GM19043 (cell line): ENCODE results near the gene TENT5C.
A peak's percentile ranks its signal among the peaks of the same experiment; 100 is the strongest.

Source experiments
- ATAC-seq: cut with Tn5 transposase; IDR thresholded peaks from one replicate; pipeline ENCODE4 v1.9.1; 2021; ENCODE audit warnings: low read depth; ENCODE audit not compliant: unreplicated experiment

Gene TENT5C

DNA sequence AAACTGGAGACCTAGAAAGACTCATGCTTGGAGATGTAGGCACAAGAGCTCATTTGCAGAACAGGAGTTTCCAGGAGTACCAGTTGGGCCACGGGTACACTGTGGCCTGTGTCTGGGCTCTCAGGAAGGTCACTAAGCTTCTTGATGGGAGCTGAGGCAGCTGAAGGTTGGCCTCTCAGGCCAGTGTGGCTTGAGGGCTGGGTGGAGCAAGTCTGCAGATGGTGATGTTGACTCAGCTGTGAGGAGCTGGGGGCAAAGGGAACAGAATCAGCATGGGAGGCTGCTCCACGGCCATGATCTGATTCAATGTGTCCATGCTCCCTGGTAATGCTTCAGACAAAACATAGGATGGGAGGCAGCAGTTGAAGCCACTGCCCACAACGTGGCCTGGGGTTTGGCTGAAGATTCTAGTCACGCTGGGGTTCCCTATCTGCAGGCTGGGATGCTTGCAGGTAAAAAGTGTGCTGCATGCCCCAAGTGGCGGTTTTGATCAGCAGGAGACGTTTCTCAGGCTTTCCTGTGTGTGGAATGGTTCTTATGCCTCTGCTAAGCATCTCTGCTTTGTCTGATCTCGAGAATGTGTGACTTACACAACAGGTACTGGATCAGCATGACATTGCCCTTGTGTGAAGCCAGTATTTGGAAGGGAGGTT, 15.4 kb upstream of the TENT5C start:
- no peak for ATAC-seq

DNA sequence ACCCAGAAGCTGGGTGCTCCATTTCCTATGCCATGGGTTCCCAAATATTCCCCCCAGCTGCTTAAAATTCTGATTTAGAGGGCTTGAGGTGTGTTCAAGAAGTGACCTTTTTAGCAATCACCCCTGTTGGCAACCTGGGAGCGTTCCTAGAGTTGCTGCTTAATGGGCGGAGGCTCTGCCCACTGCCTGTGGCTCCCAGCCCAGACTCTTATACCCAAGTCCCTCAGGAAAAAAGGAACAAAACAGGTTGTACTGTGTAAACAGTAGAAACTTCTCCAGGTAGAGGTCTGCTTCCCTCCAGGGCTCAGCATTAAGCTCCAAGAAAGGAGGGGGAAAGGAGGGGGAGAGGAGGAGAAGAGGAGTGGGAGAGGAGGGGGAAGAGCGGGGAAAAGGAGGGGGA, 14.6 kb upstream of the TENT5C start:
- no peak for ATAC-seq

DNA sequence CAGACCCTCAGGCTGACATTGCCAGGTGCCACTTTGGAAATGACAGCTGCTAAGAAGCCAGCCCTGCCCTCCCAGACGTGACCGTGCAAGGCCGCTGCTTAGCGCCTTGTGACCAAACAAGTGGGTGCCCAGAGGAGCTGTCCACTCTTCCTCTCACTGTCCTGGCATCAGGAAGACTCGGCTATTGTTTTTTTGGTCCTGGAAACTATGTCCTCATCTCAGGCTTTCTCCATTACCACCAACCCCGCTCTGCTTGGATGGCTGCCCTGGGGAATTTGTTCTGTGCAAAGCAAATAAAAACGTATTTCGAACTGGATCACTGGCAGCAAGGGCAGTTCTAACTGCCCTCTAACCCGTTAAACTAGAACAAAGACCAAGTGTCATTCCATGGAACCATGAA, 13.7 kb upstream of the TENT5C start:
- ATAC-seq, result no peak

DNA sequence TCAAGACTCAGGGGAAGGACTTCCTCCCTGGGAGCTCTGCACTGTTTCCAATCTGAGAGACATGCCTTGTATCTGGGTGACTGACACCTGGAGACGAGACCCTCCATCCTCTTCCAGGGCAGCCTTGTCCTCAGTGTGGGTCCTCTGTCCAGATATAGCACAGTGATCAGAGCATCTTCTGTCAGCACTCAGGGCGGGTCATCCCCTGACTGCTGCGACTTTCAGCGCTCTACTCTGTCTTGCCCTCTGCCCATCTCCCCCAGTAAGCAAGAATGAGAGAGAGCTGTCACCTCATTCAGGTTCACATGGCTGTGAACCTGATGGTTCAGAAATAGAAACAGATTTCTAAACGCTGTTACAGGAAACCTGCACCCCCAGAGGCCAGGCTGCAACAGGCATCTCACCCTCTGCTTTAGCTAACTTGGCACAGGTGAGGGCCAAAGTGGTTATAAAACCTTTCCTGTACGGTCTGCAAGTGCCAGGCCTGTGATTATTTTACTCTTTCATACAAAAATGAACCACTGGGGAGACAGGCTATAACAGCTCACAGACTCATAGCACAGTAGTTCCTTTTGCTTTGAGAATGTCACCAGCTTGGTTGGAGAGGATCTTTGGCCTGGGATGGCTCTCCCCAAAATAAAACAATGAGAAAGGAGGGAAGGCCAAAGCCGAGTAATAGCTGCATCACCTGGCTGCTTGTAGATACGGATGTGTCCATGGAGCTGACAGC, 11.4 kb upstream of the TENT5C start:
- no peak for ATAC-seq

DNA sequence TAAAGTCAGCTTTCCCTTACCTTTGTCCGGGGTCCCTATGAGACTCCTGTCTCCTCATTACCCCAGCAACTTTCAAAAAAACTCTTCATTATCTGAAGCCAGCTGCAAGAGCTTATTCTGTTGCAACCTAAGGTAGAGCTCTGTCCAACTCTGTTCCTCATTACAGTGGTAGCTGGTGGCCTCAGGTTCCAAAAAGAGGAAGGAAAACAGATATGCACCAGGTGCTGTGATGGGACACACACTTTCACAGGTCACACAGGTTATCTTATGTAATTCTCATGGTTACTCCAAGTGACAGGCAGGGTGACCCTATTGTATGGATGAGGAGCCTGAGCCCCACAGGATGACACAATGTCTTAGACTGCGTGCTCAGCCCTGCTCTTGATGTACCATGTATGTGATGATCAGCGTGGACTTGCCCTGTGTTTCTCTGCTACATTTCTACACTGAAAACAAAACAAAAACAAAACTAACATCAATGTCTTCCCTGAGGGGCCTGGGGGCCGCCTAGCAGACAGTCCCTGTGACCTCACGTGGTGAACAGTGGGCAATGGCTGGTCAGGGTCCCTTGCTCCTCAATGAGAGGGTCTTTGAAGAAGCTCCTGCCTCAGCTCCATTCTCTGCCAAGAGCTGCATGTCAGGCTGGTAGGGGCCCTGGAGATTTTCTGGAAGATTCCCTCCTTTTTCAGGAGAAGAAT, 9.7 kb upstream of the TENT5C start:
- no peak for ATAC-seq

DNA sequence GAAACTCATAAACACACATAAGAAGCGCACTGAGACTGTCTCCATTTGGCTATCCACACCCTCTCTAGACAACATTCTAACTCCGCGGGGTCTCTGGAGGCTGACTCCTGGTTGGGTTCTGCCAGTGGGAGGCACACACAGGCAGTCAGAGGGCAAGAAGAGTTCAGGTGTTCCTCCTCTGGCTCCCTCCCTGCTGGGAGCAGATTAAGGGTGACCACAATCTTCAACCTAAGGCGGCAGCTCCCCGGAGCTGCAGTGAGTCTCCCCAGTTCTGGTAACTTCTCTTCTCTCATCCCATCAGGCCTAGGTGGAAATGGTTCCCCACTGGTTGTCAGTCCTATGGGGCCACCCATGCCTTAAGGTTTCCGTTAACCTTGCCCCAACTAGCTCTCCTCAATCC, 7.4 kb upstream of the TENT5C start:
- no peak for ATAC-seq

DNA sequence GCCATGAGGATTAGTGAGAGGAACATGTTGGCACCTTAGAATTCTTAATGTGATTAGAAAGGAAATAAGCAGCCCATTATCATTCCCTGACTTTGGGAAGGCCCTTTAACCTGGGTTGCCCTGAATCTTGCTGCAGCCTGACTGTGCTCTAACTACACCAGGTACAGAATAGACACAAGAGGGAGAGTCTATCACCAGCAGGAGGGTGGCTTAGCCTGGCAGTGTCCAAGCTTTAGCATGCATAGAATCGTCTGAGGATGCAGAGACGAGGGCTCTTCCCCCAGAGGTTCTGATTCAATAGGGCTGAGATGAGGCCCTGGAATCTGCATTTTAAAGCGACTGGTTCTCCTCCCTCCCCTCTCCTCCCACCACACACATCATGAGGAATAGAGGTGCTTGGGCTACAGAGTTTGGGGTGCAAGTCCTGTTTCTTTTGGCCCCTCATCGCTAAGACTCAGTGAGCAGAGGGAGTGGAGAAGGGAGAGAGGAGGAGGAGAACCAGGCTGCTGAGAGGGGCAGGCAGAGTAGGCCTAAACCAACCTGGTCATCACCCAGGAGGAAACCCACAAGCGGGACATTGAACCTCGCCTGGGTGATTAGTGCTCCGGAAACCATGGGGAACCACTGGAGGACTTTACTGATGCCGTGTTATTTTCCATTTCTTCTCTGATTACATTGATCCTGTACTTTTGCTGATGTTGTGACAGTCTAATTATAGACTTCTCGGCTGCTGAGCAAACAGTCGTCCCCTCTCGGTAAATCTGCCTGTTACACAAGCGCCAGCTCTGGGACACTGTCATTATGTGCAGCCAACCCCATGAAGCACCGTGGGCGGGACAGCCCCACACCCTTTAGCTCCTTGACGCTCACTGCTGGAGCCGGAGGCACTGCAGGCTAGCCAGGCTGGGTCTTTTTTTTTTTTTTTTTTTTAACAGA, 6.3 kb upstream of the TENT5C start:
- no peak for ATAC-seq

DNA sequence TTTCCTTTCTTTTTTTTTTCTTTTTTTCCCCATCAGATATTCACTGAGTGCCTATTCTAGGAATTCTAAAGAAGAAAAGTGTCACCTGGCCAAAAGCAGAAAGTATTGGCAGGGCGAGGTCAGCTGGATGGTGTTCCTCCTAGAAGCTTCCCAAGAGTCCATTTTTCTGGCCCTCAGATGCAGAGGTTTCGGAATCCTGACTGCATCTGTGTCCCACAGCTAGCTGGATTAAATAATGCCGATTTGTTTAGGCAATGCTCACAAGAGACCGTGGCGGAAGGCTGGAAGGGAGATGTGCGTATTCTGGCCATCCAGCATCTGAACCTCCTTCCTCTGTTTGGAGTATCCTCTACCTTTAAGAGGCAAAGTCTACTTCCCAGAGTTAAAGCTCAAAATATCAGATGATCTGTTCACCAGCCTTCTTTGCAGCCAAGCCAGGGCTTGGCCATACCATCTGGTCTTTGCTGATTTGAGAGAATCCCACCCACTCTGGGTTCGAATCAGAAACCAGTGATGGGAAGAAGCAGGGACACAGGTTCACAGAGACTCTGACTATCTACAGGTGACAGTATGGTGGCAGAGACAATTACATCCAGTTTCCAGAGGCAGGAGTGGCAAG, 5.4 kb upstream of the TENT5C start:
- no peak for ATAC-seq

DNA sequence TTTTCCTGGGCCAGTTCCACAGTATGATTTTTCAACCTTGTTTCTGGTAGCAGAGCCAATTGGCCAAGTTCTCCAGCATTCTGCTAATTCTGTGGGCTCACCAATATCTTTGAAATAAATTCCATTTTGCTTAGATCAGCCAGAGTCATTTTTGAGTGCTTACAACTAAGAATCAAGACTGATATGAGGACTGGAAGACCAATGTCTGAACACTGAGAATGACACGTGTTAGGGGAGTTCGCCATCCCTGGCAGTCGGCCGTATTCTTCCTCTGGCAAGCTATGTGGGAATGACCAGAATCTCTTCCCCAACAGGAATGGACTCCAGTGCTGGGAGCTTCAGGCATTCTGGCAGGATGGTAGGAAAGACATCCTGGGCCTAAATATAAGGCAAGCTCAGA, 4.9 kb upstream of the TENT5C start:
- no peak for ATAC-seq

DNA sequence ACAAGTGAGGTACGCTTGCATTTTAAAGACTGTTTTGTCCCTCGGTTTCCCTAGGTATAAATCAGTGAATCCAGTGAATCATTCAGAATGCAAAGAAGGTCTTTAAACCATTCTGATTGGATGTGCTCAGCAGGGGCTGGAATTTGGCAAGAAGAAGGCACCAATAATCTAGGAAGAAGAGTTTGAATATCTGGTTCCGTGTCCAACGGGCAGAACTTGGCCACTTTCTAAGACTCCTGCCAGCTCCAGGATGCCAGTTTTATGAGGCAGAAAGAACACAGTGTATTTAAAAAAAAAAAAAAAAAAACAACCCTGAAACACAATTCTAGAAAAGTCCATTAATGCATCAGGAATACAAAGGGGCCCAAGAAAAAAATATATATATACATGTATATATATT, 3.0 kb upstream of the TENT5C start:
- ATAC-seq, result no peak

DNA sequence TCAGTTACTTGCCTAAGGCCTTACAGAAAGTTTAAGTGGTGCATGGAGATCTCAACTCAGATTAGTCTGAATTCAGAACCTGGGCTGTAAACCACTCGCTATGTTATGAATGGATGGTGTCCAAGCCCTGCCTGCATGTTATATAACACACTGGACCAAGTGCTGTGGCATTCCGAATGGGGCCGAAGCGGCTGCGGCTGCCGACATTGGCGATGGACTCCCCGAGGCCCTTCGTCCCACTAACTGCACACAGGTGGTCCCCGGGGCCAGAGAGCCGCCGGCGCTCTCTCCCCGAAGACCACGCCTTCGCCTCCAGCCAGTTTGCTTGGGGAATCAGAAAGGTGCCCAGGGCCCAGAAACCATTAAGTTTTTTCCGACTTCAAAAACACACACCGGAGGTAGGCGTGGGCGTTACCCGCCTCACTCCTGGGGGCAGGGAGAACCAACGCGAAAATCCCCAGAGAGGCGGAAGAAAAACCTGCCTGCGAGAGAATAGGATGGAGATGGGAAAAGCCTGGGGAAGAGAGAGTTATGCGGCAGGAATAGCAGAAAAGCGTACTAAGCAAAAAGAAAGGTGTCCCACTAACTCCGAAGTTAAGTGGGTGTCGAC, 579 bp upstream of the TENT5C start:
- peak; percentile 7 for ATAC-seq

DNA sequence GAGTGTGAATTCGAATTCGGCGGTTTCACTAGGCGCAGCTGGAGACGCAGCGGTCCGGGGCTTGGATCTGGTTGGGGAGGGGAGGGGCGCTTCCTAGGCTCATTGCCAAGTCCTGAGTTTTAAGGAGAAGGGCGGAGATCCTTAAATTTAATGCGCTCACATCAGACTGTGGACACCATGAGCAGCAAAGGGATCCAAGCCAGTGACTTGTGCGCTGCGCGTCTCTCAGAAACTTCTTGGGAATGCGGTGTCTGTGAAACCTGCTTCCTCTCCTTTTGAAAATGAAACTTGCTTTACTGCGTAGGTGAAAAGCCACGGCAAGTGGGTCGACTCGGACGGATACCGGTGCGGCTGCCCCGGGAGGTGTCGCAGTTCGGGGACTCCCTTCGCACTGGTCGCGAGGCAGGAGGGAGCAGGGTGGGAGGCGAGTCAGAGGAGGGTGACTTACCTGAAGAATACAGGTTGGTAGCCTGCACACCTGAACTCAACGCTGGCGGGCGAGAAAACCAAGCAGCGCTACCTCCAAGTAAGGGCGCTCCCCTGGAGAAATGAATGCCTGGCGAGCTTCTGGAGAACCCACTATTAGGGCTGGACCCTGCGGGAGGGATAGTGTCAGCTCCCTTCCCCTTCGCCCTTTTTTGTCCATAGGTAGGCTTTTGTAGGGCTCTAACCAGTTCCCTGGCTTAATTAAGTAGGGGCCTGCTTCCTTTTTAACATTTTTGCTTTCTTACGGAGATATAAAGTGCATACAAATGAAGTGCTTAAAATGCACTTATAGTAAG, 992 bp downstream of the TENT5C start:
- ATAC-seq, result no peak

DNA sequence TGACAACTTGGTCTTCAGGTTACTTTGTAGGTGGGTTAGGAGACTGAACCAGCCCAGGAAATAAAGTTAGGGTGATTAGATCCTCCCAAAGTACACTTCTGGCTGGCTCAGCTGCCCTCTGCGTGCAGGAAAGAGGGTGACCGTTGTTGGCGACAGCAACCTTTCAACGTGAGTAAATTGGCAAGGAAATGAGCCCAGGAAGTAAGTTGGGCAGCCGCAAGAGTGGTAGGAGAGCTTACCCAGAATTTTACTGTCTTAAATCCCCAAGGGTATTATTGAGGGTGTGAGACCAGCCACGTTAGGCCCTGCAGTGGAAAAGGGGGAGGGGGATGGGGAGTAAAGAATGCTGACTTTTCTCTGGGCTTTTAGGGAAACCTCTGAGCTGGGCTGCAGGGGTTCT, 1.6 kb downstream of the TENT5C start:
- no peak for ATAC-seq

DNA sequence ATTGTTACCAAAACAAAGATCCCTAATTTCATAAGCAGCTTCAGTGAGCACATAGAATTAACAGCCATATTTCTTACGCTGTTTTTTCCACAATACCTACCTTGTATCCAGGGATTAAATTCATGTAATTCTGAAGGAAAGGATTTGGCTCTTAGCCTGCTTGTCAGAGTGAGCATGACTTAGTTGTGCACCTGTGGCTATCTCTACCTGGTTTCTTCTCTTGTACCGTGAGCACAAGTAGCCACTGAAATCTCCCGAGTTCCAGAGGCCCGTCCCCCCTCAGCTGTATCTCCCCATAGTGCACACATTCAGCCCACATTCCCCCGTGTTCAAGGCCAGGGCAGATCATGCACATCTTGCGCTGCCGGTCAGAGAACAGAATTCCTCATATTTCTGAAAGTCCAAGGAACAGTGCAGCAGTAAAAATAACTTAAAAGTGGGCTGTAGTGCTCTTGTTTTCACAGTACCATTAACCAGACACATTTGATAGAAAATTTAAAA, 2.3 kb downstream of the TENT5C start:
- ATAC-seq, result no peak

DNA sequence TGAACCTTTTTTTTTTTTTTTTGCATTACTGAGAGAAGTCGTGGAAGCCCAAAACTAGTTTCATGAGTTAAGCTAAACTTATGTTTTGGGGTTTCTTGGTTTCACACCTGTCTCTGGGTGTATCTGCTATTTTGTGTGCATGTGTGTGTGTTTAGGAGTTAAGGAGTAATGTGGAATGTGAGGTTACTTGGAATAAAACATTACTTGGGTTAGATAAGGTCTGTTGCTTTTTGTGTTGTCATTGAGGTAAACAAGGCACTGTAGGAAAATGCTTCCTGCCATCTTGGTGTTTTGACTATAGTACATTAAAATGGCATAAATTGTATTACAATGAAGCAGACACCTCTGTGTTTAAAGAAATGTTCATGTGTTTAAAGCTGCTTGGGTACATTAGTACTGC, 2.9 kb downstream of the TENT5C start:
- no peak for ATAC-seq

DNA sequence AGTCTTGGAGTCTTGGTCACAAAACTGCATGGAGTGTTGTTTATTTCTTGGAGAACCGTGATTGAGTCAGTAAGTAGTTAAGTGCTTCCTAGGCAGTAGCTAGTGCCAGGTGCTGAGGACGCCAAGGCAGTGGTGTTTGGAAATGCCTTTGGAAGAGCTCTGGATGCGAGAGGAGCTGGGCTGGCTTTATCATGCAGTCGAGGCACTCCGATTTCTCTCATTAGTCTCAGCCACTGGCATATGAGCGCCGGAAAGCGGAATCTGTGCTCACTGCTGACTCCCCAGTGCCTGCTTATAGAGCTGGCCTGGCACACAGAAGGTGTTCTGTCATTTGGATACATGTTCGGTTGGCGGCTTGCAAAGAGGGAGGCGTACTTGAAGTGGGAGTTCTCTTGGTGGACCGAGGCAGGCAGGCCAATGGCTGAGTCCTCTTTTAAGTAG, 3.6 kb downstream of the TENT5C start:
- ATAC-seq, result no peak

DNA sequence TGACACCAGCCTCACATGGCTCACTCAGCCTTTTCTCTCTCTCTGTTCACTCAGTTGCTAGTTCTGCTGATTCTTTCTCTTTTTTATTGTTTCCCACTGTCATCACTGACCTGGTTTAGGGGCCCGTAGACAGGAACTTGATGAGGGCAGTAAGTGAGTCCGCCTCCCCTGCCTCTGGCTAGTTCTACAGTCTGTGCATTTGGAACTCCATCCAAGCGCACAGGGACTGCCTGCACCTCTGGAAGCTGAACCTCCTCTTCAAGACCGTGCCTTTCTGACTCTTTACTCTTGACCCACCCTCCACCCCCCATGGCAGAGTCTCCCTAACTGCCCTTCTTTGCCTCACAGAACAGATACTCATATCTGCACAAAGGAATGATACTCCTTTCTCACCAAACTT, 4.2 kb downstream of the TENT5C start:
- no peak for ATAC-seq

DNA sequence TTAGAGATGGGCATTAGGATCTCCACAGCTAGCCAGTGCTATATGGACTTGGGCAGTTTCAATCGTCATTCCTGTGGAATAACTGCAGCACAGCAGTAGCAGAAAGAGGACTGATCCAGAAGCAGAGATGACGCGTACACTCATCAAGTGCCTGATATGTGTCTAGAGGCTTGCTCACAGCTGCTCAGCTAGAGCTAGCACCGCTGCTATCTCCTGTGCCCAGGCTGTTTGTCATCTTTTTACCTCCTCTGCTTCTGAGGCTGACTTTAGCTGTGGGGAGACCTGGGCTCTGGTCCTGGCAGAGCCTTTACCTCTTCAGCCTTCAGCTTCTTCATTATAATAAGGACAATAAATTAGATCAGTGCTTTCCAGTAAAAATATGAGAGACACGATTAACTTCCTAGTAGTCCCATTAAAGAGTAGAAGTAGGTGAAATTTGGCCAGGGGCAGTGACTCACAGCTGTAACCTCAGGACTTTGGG, 5.3 kb downstream of the TENT5C start:
- no peak for ATAC-seq
